Measurements from ENCODE around the gene S1PR3.
"Not testable (repeated sequence)": the region's sequence is repeated elsewhere in the genome, so short reads cannot be mapped to it uniquely, and the experiment has no call there.

The S1PR3 gene

DNA sequence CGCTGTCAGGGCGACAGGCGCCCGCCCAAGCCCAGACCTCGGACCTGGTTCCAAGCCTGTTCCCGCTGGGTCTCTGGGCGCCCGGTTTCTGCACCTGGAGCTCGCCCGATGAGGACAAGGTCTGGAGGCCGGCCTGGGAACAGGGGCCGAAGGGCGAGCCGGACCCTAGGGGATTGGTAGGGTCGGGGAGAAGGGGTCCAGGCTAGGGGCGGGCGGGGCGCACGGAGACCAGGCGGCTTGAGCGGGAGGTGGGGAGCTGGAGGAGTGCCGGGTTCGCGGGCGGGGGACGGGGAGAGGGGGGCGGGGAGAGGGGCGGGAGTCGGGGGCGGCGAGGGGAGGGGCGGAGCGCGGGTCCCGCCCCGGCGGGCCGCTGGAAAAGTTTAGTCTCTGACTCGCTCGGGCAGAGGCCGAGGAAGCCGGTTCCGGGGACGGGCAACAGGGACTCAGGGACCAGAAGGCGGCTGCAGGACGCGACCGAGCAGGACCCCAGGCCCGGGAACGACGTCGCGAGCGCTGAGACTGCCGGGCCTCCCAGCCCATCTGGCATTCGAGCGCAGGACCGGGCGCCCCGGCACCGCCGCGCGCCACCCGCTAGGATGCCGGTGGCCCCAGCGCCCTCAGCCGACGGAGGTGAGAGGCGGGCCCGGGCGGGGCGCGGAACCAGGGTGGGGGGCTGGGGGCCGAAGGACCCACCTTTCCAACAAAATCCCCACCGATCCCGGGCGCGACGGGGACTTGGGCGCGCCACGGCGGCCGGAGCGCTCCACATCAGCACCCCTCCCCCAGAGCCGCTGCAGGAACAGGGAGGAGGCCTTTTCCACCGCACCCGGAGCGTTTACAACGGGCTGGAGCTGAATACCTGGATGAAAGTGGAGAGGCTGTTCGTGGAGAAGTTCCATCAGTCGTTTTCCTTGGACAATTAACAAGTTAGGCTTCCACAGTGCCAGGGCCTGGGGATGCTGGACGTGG is at the start of gene S1PR3:
TSS of gene S1PR3 (plus strand) at position 403 of the 969 bp plus-strand sequence. CDS start 9,733 bp downstream, outside the sequence.
- DNase-seq (ENCODE audit: low read depth, low spot score) = no peak

DNA sequence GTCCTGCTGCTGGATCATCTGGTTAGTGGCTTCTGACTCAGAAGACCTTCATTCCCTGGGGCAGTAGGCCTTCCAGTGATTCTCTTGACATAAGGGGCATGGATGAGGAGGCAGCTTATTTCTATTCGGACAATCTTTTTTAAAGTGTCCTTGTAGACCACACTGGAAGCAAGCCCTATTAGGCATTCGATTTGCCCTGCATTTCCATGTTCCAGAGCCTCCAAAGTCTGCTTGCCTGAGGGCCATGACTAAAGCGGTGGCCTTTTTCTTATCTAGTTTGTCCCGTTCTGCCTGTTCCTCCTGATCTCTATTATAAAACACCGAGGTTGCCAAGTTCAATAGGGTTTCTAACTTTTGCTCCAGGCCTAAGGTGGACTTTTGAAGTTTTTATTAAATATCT is 49.7 kb upstream of the S1PR3 start:
- not testable (repeated sequence) for DNase-seq (ENCODE audit: low read depth, low spot score)

DNA sequence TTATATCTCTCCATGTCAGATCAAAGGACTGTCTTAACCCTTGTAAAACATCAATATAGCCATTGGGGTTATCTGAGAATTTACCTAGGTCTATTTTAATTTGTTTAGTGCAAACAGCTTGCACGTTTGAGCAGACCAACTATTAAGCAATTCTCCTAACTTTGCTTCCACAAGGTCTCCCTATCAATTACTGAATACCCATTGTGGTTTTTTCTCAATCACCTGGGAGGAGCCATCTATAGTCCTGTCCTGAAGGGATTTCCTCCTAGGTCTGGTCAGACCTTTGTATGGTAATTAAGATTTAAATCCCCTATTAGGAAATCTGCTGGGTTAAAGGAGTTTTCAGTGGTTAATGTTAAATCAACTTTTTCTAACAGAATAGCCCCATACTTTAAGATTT is 48.9 kb upstream of the S1PR3 start:
- DNase-seq (ENCODE audit: low read depth, low spot score) = no peak

DNA sequence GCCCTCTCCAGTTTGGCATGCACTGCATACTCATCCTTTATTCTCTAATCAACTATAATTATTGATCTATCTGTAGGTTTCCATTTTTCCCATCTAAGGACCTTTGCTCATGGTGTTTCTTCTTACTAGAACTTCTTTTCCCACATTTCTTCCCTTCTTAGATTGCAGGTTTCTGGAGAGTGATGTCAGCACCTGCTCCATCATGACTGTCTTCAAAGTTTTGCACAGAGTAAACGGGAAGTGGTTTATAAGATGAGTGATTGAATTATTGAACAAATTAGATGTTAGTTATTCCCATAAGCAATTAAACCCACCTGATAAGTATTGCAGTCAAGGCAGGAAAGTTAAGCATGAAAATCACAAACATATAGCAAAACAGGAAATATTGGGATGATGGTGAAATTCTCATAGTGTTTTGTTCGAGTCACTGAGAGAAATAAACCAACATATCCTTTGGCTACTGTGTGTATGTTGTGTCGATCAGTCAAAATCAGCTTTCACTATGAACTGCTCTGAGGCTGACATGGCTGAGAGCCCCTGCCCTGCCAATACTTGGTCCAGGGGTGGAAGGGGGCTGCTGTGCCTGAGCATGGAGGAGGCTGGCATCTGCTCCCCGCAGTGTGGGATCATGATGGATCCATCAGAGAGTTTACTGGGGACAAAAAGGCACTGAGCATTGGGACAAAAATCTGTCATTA is 45.5 kb upstream of the S1PR3 start:
- no peak for DNase-seq (ENCODE audit: low read depth, low spot score)

DNA sequence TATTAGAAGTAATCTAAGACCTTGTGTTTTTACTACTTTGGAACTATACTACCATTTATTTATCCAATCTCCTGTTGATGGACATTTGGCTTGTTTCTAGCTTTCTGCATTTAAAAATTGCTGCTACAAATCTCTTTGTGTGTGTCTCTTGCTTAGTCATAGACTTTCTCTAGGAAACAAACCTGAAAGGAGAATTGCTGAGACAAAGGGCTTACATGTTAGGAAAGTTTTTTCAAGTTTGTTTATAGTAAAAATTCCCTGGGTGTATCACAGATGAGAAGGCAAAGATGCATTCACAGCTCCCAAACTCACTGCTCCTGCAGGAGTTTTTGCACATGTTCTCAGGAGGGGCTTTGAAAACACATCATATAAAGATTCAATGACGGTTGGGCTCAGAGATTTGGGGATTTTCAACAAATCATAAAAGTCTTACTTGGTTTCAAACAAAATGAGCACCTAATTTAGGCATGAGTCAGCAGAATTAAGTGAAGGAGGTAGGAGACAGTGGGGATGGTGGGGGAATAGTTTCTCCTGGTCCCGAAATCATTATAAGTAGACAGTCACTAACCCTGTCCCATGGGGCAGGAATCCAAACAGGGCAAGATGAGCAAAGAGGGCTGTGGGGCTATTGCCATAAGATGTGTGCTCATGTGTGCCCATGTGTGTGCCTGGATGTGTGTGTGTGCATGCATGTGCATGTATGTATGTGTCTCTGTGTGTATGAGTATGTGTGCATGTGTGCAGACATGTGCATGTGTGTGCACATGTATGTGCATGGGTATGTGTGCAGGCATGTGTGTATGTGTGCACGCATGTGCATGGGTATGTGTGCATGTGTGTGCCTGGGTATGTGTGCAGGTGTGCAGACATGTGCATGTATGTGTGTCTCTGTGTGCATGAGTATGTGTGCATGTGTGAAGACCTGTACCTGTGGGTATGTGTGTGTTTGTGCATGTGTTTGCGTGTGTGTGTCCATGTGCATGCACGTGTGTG is 43.4 kb upstream of the S1PR3 start:
- no peak for DNase-seq (ENCODE audit: low read depth, low spot score)

DNA sequence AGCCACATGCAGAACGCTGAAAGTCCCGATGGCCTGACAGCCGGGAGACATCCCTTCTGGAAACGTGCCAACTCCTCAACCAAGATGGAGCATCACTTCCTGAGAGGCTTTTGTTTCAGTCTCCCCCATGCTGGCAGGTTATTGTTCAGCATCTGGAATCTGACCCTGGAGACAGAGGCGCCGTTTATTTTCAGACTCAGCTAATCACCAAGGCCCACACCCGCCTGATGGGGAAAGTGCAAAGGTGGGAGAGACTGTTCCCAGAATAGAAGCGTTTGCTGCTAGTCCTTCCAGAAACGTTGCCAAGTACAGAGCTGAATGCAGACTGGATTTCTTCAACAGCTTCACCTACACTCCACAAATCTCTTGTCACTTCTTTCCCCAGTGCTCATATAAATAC is 41.8 kb upstream of the S1PR3 start:
- DNase-seq (ENCODE audit: low read depth, low spot score) = peak; percentile 89

DNA sequence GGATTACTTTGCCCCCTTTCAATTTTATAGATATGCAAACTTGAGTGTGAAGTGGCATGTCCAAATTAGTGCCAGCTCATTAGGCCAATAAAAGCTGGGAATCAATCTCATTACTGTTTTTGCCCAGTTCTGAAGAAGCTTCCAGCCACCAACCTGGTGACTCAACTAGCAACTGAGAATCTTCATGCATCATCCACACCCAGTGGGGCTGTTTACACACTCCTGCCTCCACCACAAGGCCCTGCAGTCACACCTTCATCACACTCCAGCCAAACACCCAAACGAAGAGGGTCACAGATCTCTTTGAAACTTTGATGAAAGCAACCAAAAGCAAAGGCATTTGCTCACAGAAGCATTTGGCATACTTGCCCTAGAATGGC is 41.3 kb upstream of the S1PR3 start:
- DNase-seq (ENCODE audit: low read depth, low spot score) = no peak

DNA sequence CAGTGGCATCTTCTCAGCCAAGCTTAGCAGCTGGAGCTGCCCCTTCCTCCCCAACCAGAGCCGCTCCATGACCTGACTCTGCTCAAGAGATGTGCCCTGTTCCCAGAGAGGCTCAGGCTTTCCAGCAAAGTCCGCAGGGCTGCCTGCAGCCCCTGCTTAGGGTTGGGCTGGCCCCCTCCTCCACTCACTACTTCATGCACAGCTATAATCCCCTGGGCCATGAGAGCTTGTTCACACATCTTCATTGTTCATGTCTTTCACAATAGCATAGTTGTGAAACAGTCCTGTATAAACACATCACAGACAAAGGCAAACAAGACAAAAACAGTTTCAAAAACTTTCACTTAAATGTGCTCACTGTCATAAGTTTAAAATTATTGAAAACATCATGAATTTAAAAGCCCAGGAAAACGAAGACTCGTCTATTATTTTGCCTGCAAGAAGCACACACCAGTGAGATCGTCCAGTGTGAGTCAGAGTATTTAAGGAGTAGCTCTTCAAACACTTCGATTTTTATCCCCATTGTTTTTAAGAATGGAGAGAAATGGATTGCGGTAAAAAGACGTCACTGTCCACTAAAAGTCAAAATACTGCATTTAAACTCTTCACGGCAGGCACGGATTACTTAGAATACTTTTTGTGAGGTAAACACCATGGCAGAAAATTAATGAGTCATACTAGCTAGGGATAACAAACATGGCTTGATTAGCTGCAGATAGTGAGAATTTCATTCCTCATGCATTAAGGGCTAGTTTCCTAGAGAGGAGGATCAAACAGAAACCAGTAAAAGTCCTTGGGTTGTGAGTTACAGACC is 40.7 kb upstream of the S1PR3 start:
- no peak for DNase-seq (ENCODE audit: low read depth, low spot score)

DNA sequence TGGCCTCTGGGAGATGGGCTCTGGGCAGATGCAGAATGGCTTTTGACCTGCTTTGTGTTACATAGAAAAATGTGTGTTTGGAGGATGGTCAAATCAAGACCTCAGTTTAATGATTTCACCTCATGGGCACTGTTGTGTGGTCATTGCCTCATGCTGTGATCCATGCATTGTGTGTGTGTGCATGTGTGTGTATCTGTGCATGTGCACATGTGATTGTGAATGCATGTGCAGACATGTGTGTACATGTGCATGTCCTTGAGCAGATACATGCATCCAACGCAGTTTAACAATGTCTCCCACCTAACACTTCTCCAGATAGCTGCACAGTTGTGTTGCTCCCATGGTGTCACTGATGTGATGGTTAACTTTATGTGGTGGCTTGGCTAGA is 40.1 kb upstream of the S1PR3 start:
- DNase-seq (ENCODE audit: low read depth, low spot score) = no peak

DNA sequence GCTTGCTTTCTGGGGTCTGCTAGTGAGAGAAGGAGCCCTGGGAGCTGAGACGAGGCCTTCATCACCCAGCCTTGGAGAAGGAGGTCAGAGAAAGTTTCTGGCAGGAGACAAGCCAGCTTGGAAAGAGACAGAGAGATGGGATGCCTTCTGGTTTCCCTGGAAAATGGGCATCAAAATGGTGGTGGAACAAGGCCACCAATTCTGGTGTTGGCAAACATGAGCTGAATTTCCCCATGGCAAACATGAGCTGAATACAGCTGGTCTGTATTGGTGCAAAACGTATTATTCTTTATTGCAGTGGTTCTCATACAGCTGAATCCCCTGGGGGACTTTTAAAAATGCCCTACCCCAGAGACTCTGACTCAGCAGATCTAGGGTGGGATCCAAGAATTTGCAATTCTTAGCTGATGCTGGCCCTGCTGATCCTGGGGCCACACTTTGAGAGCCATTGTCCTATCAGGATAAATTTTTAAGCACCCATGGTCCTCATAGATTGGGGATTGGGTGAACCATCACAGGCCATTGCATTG is 39.1 kb upstream of the S1PR3 start:
- no peak for DNase-seq (ENCODE audit: low read depth, low spot score)

DNA sequence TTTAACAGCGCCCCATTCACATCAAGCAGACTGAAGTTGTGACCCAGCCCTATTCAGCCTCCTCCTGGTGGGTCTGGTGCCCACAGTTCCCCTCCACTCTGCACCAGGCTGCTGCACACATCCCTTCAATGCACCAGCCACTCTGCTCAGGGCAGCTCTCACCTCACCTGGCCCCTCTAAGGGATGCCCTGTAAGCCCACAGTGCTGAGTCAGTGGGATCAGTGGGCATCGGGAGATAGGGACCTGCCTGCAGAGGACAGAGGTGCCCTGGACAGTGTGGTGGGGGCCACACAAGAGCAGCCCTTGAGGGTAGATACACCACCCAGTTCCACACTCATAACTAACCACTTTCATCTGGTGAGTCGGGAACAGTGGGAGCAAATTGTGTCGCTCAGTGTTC is 38.3 kb upstream of the S1PR3 start:
- no peak for DNase-seq (ENCODE audit: low read depth, low spot score)

DNA sequence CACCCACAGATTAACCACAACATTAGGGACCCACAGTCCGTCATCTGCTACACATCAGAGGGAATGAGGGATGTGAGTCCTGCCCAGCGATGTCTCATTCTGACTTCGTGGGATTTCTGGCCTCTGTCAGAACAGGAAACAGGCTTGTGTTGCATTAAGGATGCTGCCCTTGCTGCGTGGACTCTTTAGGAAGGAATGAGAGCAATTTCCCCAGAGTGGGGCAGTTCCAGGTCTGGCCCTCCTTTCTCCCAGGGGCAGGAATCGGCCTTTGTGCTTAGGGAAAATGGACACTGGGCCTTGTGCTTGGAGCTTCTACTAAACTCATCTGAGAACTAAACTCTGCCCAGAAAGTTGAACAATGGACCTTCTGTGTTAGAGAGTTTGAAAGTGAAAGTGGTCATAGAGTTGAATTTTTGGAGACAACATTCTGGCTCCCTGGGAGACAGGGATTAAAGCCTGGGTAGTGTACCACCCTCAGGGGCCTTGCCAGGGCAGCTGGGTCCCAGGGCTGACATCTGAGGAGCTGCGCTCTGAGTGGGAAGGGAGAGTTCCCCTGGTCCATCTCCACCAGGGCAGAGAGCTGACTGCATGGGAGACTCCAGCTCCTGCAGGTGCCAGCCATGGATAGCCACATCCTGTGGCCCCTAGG is 37.8 kb upstream of the S1PR3 start:
- no peak for DNase-seq (ENCODE audit: low read depth, low spot score)

DNA sequence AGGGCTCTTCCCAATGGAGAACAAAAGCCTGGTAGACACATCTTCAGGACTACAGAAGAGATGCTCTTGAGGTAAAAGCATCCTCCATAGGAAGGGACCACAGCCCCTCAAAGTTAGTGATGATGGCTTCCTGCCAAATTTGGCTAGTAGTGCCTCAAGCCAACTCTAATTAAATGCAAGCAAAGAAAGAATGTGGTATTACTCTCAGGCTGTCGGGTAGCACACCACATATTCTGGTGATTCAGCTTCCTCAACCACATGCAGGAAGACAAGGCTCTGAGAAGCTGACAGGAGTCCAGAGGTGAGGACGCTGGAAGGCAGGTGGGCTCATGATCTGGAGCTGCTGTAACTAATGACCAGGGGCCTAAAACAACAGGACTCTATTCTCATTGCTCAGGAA is 37.2 kb upstream of the S1PR3 start:
- DNase-seq (ENCODE audit: low read depth, low spot score) = no peak

DNA sequence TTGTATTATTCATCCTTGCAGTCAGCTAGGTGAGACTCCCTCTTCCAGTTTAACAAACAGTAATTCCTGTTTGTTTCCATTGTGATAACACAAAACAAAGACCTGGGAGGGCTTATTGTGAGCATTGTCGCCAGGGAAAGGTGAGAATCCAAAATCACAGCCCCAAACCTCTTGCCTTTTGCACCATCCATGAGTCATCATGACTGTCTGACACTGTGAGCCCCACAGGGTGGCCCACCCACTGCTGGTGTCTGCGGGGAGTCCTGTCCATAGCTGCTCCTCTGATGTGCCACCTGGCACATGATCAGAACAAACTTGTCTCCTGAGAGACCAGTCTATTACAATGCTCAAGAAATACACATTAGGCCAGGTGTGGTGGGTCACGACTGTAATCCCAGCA is 33.7 kb upstream of the S1PR3 start:
- DNase-seq (ENCODE audit: low read depth, low spot score) = no peak

DNA sequence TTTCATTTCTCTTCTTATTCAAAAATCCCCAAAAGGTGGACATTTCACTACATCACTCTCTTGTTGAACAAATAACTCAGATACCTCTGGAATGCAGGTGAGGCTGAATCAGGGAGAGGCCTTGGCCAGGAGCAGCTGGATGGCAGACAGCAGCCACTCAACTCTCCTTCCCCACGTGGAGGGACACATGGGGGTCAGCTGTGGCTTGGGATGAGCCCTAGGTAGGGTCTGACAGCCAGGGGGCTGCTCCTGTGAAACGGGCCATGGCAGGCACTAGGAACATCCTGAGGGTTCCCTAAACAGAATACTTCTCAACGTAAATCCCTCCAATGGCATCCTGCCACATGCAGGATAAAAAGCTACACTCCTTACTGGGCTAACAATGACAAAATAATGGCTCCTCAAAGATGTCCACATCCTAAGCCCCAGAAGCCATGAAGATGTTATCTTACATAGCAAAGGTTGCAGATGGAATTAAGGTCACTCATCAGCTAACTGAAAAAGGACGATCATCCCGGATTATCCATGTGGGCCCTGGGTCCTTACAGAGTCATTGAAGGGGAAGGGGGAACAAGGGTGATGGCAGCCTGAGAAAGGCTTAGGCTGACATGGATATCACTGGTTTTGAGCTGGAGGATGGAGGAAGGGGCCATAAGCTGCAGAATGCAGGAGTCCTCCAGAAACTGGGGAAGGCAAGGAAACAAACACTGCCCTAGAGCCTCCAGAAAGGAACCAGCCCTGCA is 31.4 kb upstream of the S1PR3 start:
- DNase-seq (ENCODE audit: low read depth, low spot score) = no peak

DNA sequence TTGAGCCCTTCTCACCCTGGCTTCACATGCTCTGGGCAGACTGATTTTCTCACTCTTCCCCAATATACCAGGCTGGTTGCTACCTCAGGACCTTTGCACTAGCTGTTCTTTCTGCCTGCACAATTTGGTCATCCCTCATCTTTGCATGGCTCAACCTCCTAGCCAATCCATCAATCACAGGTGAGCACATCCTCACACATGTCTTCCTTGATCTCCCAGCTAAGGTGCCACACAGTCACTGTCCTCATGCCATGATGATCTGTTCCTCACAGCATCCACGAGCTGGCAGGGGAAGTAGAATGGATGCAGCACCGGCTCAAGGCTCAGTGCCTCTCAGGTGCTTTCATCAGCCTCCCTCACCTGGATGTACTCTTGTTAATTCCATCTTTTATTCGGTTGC is 30.6 kb upstream of the S1PR3 start:
- no peak for DNase-seq (ENCODE audit: low read depth, low spot score)

DNA sequence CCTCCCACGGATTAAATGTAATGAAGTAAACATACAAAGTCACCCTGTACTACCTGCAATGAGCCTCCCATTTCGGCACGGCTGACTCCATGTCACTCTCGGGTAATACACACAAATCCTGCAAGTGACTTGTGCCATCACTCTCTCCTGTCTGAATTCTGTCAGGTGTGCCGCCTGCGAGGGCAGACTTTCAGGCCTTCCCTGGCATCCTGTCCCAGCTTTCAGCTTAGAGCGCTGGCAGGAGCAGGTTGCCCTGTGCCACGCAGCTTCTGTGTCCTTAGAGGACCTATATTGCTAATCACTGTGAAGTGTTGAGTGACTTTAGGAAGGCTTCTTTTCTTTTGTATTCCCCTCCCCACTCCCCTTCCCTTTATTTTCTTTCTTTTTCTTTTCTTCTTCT is 25.8 kb upstream of the S1PR3 start:
- DNase-seq (ENCODE audit: low read depth, low spot score) = no peak

DNA sequence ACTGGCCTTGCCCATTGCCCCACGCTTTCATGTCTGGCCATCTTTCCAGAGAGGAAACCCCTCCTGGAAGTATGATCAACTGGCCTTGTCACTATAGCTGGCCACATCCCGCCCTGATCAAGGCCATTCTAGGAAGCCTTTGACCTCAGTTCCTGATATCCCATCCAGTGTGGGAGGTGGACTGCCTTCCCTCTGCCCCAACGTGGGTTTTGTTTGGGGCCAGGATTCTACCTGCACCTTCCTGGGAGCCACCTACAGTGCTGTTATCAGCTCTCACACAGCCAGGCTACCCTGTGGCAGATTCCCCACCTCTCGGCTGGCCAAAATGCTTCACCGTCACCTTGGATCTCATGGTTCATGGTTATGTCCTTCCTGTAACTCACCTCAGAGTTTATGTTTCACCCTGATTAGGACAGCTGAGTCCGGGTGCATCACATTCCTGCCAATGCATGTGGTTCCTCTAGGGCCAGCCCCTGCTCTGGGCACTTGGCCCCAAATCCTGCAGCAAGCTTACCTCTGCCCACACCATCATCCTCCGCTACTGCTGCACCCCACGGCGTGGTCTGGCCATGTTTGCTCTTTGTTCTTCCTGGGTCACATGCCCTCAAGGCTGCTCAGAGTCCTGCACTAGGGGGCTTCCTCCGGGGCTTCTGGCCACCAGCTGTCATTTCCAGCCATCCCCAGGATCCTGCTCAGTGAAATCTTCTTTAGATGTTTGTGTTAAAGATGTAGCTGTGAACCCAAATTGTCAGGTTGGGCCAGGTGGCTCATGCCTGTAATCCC is 24.2 kb upstream of the S1PR3 start:
- DNase-seq (ENCODE audit: low read depth, low spot score) = no peak

DNA sequence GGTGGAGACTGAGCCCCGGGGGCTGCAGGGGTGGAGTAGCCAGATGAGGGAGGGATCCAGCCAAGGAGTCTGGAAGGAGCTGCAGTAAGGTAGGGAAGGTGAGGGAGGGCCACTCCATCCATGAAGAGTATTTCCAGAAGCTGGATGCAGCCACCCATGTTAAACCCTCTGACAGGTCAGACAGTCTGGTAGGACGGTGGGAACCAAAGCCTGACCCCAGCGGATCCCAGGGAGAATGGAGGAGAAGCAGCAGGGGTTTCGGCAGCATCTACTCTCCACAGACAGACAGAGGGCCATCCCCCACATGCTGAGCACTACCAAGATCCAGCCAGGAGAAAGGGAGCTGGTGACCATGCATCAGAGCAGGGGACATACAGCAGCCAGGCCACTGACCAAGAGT is 22.5 kb upstream of the S1PR3 start:
- DNase-seq (ENCODE audit: low read depth, low spot score) = no peak

All from smooth muscle cell of the brain vasculature (primary cell).